Uterus (tissue), 4 donors: ENCODE results near the gene KLHL17. TPM values are rescaled to one million over a fixed set of nuclear protein-coding genes. Genes with fewer than 3 reads are reported as not detected.
A peak's percentile ranks its signal among the peaks of the same experiment; 100 is the strongest.

ENCODE experiments used
- DNase-seq, 2 donors: peaks; one replicate each; pipeline ENCODE4 v3.0.0-alpha.2; 2019 to 2020
- H3K27ac ChIP-seq, 2 donors: fragments of 200-600 bp; sonication (generic); 1 replicate in 1 of 2; 2 replicates in 1 of 2; pipeline ENCODE4 v1.5.1; 2016 to 2018
- H3K27me3 ChIP-seq, 2 donors: fragments of 200-600 bp; sonication (generic); one replicate each; pipeline ENCODE4 v1.5.1; 2018 to 2019; ENCODE audit warnings: control low read depth in 1 of 2
- H3K36me3 ChIP-seq, 2 donors: fragments of 200-600 bp; sonication (generic); one replicate each; pipeline ENCODE4 v1.5.1; 2019; ENCODE audit warnings: control low read depth in 1 of 2
- H3K4me1 ChIP-seq, 2 donors: fragments of 200-600 bp; sonication (generic); one replicate each; pipeline ENCODE4 v1.5.1; 2018 to 2019; ENCODE audit warnings: control low read depth in 1 of 2
- H3K4me3 ChIP-seq, 2 donors: fragments of 200-600 bp; sonication (generic); 1 replicate in 1 of 2; 2 replicates in 1 of 2; pipeline ENCODE4 v1.5.1; 2018 to 2019; ENCODE audit warnings: mild to moderate bottlenecking in 1 of 2
- H3K9me3 ChIP-seq, 2 donors: fragments of 200-600 bp; sonication (generic); one replicate each; pipeline ENCODE4 v1.5.1; 2019; ENCODE audit warnings: control low read depth in 1 of 2
- CTCF ChIP-seq, 4 experiments: fragments of 200-600 bp in 2 of 4; fragments of 450-650 bp in 2 of 4; sonication (generic) in 2 of 4; IDR thresholded peaks; one replicate each; pipeline ENCODE4 v1.5.1; 2016 to 2019; ENCODE audit warnings: antibody characterized with exemption in 4 of 4, mild to moderate bottlenecking in 2 of 4, moderate library complexity in 1 of 4
- POLR2A ChIP-seq, 2 donors: fragments of 450-650 bp; IDR thresholded peaks; one replicate each; pipeline ENCODE4 v1.6.1; 2016; ENCODE audit warnings: antibody characterized with exemption in 2 of 2, mild to moderate bottlenecking in 1 of 2, moderate library complexity in 1 of 2
- intact Hi-C: fragments of 100-400 bp; cut with DNase I; formaldehyde crosslinking; loops from one replicate; pipeline ENCODE4 v1.15.1; 2023; ENCODE audit warnings: low total_unique reads
- total RNA-seq, 4 donors: library from RNA; depleted of rRNA in 3 of 4; stranded (reverse); fragments of >200 nt in 3 of 4; gene quantifications; one replicate each; pipeline versions ENCODE4 v1.1.0 to v1.2.4, GENCODE V29; 2014 to 2023
- donor health status: DM: yes; HTN: yes; CAD: no.

The KLHL17 gene
- total RNA-seq, 4 donors from 2014 or later = 1.8 to 15.3 (median 9.6) TPM

- Histone ChIP-seq H3K27ac (no peak overlapping the region), H3K36me3 (no peaks in the 10 kb centered on the region), H3K9me3 (no peaks in the 10 kb centered on the region), H3K4me1 (peaks cover 10 to 48% of the 10 kb centered on the region in 2 donors), H3K27me3 (no peaks in the 10 kb centered on the region), H3K4me3 (peak overlapping the region; percentile 13 to 40)
- intact Hi-C loops = no loop called here
- DNase-seq = no peak
- TF ChIP-seq POLR2A (IDR thresholded peaks at IDR 0.05) = no peak
- no peak for TF ChIP-seq CTCF (IDR thresholded peaks at IDR 0.05)
Measured at GRCh38 chr1:923991-924655, 36.3 kb upstream of the KLHL17 start.

GRCh38 chr1:924656-925560, 35.5 kb upstream of the KLHL17 start:
- Histone ChIP-seq H3K4me1 (peaks cover 10 to 48% of the 10 kb centered on the region in 2 donors), H3K4me3 (peak overlapping the region; percentile 13 to 40), H3K27ac (no peak overlapping the region), H3K36me3 (no peaks in the 10 kb centered on the region), H3K27me3 (no peaks in the 10 kb centered on the region), H3K9me3 (no peaks in the 10 kb centered on the region)
- DNase-seq = peak in 1 of 2 donors; percentile 64
- intact Hi-C loops = no loop called here
- TF ChIP-seq CTCF (IDR thresholded peaks at IDR 0.05) = no peak
- no peak for TF ChIP-seq POLR2A (IDR thresholded peaks at IDR 0.05)

- no peaks in the 10 kb centered on the region for H3K9me3 ChIP-seq
- intact Hi-C loops = no loop called here
- DNase-seq = peak in 1 of 2 donors; percentile 70
- H3K4me1 ChIP-seq = peaks cover 9 to 43% of the 10 kb centered on the region in 2 donors
- H3K27ac ChIP-seq = no peak overlapping the region
- TF ChIP-seq POLR2A (IDR thresholded peaks at IDR 0.05) (peak in 1 of 2 donors; percentile 33), CTCF (IDR thresholded peaks at IDR 0.05) (no peak)
- peak overlapping the region in 1 of 2 donors; percentile 40 for H3K4me3 ChIP-seq
- H3K27me3 ChIP-seq = no peaks in the 10 kb centered on the region
- H3K36me3 ChIP-seq = no peaks in the 10 kb centered on the region
Measured at GRCh38 chr1:925561-926421, 34.6 kb upstream of the KLHL17 start.

GRCh38 chr1:927234-927633, 33.1 kb upstream of the KLHL17 start:
- H3K27ac ChIP-seq = no peak overlapping the region
- no peaks in the 10 kb centered on the region for H3K9me3 ChIP-seq
- TF ChIP-seq CTCF (IDR thresholded peaks at IDR 0.05) = no peak
- TF ChIP-seq POLR2A (IDR thresholded peaks at IDR 0.05) = no peak

More at GRCh38 chr1:927234-927633, 33.1 kb upstream of the KLHL17 start:
- intact Hi-C loops = no loop called here
- Histone ChIP-seq H3K36me3 (no peaks in the 10 kb centered on the region), H3K27me3 (no peaks in the 10 kb centered on the region), H3K4me3 (no peak overlapping the region), H3K4me1 (peaks cover 0 to 29% of the 10 kb centered on the region in 2 donors)
- DNase-seq = no peak
